Panc1 (cell line): ENCODE results near the gene UCHL5. TPM values are rescaled to one million over a fixed set of nuclear protein-coding genes. Genes with fewer than 3 reads are reported as not detected.

Experiments
- ATAC-seq: fragments of 200-7000 bp; cut with Tn5 transposase; 2 replicates; pipeline ENCODE4 v1.9.1; 2020; ENCODE audit warnings: mild to moderate bottlenecking, moderate library complexity
- BruUV-seq: library from RNA; stranded (reverse); fragments of 400-500 nt; replicated peaks from 2 replicates; lab custom pipeline; 2021; lab: Mats Ljungman, UMichigan
- CTCF ChIA-PET: fragments of 300-600 bp; sonication (Branson Sonifier 250); formaldehyde crosslinking; loops from one replicate; lab custom pipeline; 2022; ENCODE audit warnings: antibody characterized with exemption; lab: Charles Lee
- POLR2A ChIA-PET: fragments of 300-600 bp; sonication (Branson Sonifier 250); formaldehyde crosslinking; loops from one replicate; lab custom pipeline; 2022; ENCODE audit warnings: antibody characterized with exemption; lab: Charles Lee
- DNase-seq: peaks from one replicate; pipeline ENCODE4 v3.0.0-alpha.2; 2010; ENCODE audit warnings: low read depth, low spot score
- H3K27ac ChIP-seq: 2 replicates; pipeline ENCODE4 v1.5.1; 2011; ENCODE audit warnings: mild to moderate bottlenecking, low read length, inconsistent platforms
- H3K27me3 ChIP-seq: fragments of 200-500 bp; sonication (Bioruptor generic); 2 replicates; pipeline ENCODE4 v1.6.0; 2014; ENCODE audit warnings: low read length, inconsistent platforms; ENCODE audit not compliant: control insufficient read depth, insufficient read depth
- H3K36me3 ChIP-seq: fragments of 200-500 bp; sonication (Bioruptor generic); 2 replicates; pipeline ENCODE4 v1.5.1; 2014; ENCODE audit warnings: inconsistent platforms, mild to moderate bottlenecking, low read length, moderate library complexity; ENCODE audit not compliant: control insufficient read depth, insufficient read depth
- H3K4me1 ChIP-seq: 2 replicates; pipeline ENCODE4 v1.5.1; 2011; ENCODE audit warnings: inconsistent platforms, mild to moderate bottlenecking, low read length, moderate library complexity; ENCODE audit not compliant: control insufficient read depth, insufficient read depth
- H3K4me3 ChIP-seq, 2 experiments: 2 replicates each; pipeline ENCODE4 v1.5.1; 2011 to 2012; ENCODE audit warnings: low read depth in 2 of 2, low read length in 2 of 2, mild to moderate bottlenecking in 2 of 2, inconsistent platforms in 1 of 2, moderate library complexity in 1 of 2
- H3K9me3 ChIP-seq: fragments of 200-500 bp; sonication (Bioruptor generic); 2 replicates; pipeline ENCODE4 v1.5.1; 2014; ENCODE audit warnings: low read depth, mild to moderate bottlenecking, inconsistent platforms, low read length, moderate library complexity; ENCODE audit not compliant: control insufficient read depth, insufficient read depth
- CTCF ChIP-seq: fragments of 450-650 bp; IDR thresholded peaks from 2 replicates; pipeline ENCODE4 v1.5.1; 2017; ENCODE audit warnings: mild to moderate bottlenecking
- POLR2AphosphoS5 ChIP-seq: IDR thresholded peaks from 2 replicates; pipeline ENCODE4 v1.6.1; 2012; ENCODE audit warnings: mild to moderate bottlenecking, low read depth, low read length, moderate library complexity
- REST ChIP-seq, 2 experiments: IDR thresholded peaks; 2 replicates each; pipeline ENCODE4 v1.6.1; 2011 to 2012; ENCODE audit warnings: low read depth in 2 of 2, control low read depth in 1 of 2, low read length in 1 of 2, mild to moderate bottlenecking in 1 of 2, moderate library complexity in 1 of 2; ENCODE audit not compliant: insufficient read depth in 1 of 2
- SIN3A ChIP-seq: IDR thresholded peaks from 2 replicates; pipeline ENCODE4 v1.6.1; 2012; ENCODE audit warnings: low read depth, mild to moderate bottlenecking, low read length, moderate library complexity, borderline replicate concordance; ENCODE audit not compliant: insufficient read depth
- TCF7L2 ChIP-seq: IDR thresholded peaks from 2 replicates; pipeline ENCODE4 v1.6.1; 2011; ENCODE audit warnings: mild to moderate bottlenecking, low read depth, low read length, inconsistent platforms
- in situ Hi-C: cut with HindIII; loops from 2 replicates; pipeline ENCODE4 v1.10.0; 2016; ENCODE audit warnings: low sequenced_read_pairs, low pct_unique_long_range_greater_than_20kb
- intact Hi-C: fragments of 100-400 bp; cut with micrococcal nuclease; formaldehyde crosslinking; loops from one replicate; pipeline ENCODE4 v1.10.0; 2022; ENCODE audit not compliant: unreplicated experiment
- total RNA-seq: library from RNA; stranded (reverse); gene quantifications from one replicate; pipeline ENCODE4 v1.2.1, GENCODE V29; 2021; ENCODE audit not compliant: unreplicated experiment

Gene UCHL5
- total RNA-seq, 1 experiment from 2014 or later: 42.6 TPM

- TF ChIP-seq TCF7L2 (no peak), POLR2AphosphoS5 (no peak), SIN3A (no peak), CTCF (no peak), REST (IDR thresholded peaks at IDR 0.05; ENCODE audit: insufficient read depth in 1 of 2, low read depth in 2 of 2, low read length in 1 of 2) (no peak)
- Histone ChIP-seq H3K27me3 (no peaks in the 10 kb centered on the region), H3K9me3 (no peaks in the 10 kb centered on the region), H3K4me3 (no peak overlapping the region), H3K36me3 (peaks cover 12% of the 10 kb centered on the region), H3K27ac (no peak overlapping the region), H3K4me1 (no peaks in the 10 kb centered on the region)
- no peak for ATAC-seq
- no TSS peak for BruUV-seq
- POLR2A ChIA-PET: no interaction called here
- CTCF ChIA-PET: no interaction called here
- intact Hi-C loops: no loop called here
- in situ Hi-C loops: no loop called here
- no peak for DNase-seq
Observed at GRCh38 chr1:193014400-193014799, 44.8 kb downstream of the UCHL5 start.

- CTCF ChIA-PET: no interaction called here
- POLR2A ChIA-PET: no interaction called here
- peaks cover 12% of the 10 kb centered on the region for H3K36me3 ChIP-seq
- BruUV-seq: no TSS peak
- in situ Hi-C loops (no loop called here), intact Hi-C loops (no loop called here)
- H3K27ac ChIP-seq: no peak overlapping the region
- DNase-seq (no peak), ATAC-seq (no peak)
- no peak overlapping the region for H3K4me3 ChIP-seq
- H3K27me3 ChIP-seq: no peaks in the 10 kb centered on the region
- no peak for TF ChIP-seq TCF7L2
- no peak for TF ChIP-seq POLR2AphosphoS5
- TF ChIP-seq CTCF: no peak
- no peak for TF ChIP-seq SIN3A
- TF ChIP-seq REST (IDR thresholded peaks at IDR 0.05; ENCODE audit: insufficient read depth in 1 of 2, low read depth in 2 of 2, low read length in 1 of 2): no peak
- H3K9me3 ChIP-seq: no peaks in the 10 kb centered on the region
- no peaks in the 10 kb centered on the region for H3K4me1 ChIP-seq
Observed at GRCh38 chr1:193013707-193014106, 45.5 kb downstream of the UCHL5 start.
